Measurements from ENCODE around the gene ASTN1.

DNA sequence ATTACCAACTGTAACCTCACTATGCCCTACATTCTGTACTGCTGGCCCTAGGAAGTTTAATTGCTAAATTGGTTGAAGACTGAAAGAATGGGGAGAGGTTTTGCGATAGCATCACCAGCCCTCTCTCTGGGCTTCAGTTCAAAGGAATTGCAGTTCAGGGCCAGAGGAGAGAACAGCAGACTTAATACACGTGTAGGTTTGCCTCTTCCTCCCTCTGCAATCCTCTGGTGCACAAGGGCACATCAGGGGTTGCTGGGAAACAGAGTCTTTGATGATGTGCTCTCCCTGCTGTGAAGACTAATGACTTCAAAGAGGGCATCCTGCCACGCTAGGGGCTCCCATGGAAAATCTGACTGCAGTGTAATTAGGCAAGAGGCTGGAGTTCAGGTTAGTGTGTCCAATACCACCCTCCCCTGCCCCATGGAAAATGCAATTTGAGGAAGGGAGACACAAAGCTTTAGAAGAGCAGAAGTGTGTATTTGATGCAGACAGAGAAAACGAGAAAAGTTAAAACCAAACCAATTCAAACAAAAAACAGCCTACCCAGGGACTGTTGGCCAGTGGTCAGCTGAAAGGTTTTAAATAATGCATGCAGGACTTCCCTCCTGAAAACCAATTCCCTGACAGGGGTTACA is 167.9 kb downstream of the ASTN1 start:
- TF ChIP-seq, protein P1, sequence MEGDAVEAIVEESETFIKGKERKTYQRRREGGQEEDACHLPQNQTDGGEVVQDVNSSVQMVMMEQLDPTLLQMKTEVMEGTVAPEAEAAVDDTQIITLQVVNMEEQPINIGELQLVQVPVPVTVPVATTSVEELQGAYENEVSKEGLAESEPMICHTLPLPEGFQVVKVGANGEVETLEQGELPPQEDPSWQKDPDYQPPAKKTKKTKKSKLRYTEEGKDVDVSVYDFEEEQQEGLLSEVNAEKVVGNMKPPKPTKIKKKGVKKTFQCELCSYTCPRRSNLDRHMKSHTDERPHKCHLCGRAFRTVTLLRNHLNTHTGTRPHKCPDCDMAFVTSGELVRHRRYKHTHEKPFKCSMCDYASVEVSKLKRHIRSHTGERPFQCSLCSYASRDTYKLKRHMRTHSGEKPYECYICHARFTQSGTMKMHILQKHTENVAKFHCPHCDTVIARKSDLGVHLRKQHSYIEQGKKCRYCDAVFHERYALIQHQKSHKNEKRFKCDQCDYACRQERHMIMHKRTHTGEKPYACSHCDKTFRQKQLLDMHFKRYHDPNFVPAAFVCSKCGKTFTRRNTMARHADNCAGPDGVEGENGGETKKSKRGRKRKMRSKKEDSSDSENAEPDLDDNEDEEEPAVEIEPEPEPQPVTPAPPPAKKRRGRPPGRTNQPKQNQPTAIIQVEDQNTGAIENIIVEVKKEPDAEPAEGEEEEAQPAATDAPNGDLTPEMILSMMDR (IDR thresholded peaks at IDR 0.05), result no peak
- TF ChIP-seq POLR2AphosphoS5 (IDR thresholded peaks at IDR 0.05), result no peak

Measured in gastroesophageal sphincter (tissue), 3 donors.